NCI-H460 (cell line): Measurements from ENCODE around the gene RPL19. TPM values are rescaled to one million over a fixed set of nuclear protein-coding genes. Genes with fewer than 3 reads are reported as not detected.
"Not testable (repeated sequence)": the region's sequence is repeated elsewhere in the genome, so short reads cannot be mapped to it uniquely, and the experiment has no call there.

Experiments used
- DNase-seq: peaks from one replicate; pipeline ENCODE4 v3.0.0-alpha.2; 2016; ENCODE audit warnings: low read depth; ENCODE audit errors: extremely low read depth
- total RNA-seq: library from RNA; depleted of rRNA; stranded (reverse); fragments of >200 nt; shearing (Covaris generic); gene quantifications from 2 replicates; pipeline ENCODE4 v1.2.3, GENCODE V29; 2014; rRNA removed

RPL19 gene
- total RNA-seq, 1 experiment from 2014 or later, result 4,857 TPM

GRCh38 chr17:39239640-39240314, 39.7 kb downstream of the RPL19 start:
- DNase-seq, result no peak

- DNase-seq, result no peak
These were observed 40.5 kb downstream of the RPL19 start for GRCh38 chr17:39240631-39241030.

- DNase-seq, result no peak
These were observed 43.1 kb downstream of the RPL19 start for GRCh38 chr17:39243155-39243554.

- DNase-seq, result no peak
These were observed 44.0 kb downstream of the RPL19 start for GRCh38 chr17:39244016-39244599.

GRCh38 chr17:39244600-39245570, 44.8 kb downstream of the RPL19 start:
- DNase-seq, result peak; percentile 81

- no peak for DNase-seq
These were observed 46.2 kb downstream of the RPL19 start for GRCh38 chr17:39246274-39246673.

GRCh38 chr17:39250076-39250475, 50.0 kb downstream of the RPL19 start:
- not testable (repeated sequence) for DNase-seq

- DNase-seq, result no peak
These were observed 51.9 kb downstream of the RPL19 start for GRCh38 chr17:39251997-39252396.

- DNase-seq, result no peak
These were observed 52.8 kb downstream of the RPL19 start for GRCh38 chr17:39252788-39253460.

Other genes starting within 250 kb of the RPL19 start
- gene FBXO47, start 232.9 kb upstream of the RPL19 start, total RNA-seq, result not detected in 2 replicates
- 0.10 TPM in 1 of 2 replicates, not detected in the other for gene PLXDC1, start 48.6 kb upstream of the RPL19 start, total RNA-seq
- not detected in 2 replicates for gene ARL5C, start 34.1 kb upstream of the RPL19 start, total RNA-seq
- 3.4 and 3.6 TPM in 2 replicates for gene CACNB1, start 2.6 kb upstream of the RPL19 start, total RNA-seq
- not detected in 2 replicates for gene STAC2, start 25.7 kb downstream of the RPL19 start, total RNA-seq
- 10.5 and 10.9 TPM in 2 replicates for gene FBXL20, start 201.3 kb downstream of the RPL19 start, total RNA-seq